OCI-LY1 (cell line): ENCODE data around the gene KCNK2.

Experiments used
- CTCF ChIP-seq: fragments of 200-600 bp; sonication (generic), shearing (Covaris generic); IDR thresholded peaks from 2 replicates; pipeline ENCODE4 v1.5.1; 2017; ENCODE audit warnings: mild to moderate bottlenecking, antibody characterized with exemption, low read length, moderate library complexity, mixed read lengths
- EZH2 ChIP-seq: fragments of 200-600 bp; sonication (generic), shearing (Covaris generic); IDR thresholded peaks from 2 replicates; pipeline ENCODE4 v1.8.0; 2017; ENCODE audit warnings: borderline replicate concordance, mixed run types, mild to moderate bottlenecking, antibody characterized with exemption, low read length, moderate library complexity, mixed read lengths

DNA sequence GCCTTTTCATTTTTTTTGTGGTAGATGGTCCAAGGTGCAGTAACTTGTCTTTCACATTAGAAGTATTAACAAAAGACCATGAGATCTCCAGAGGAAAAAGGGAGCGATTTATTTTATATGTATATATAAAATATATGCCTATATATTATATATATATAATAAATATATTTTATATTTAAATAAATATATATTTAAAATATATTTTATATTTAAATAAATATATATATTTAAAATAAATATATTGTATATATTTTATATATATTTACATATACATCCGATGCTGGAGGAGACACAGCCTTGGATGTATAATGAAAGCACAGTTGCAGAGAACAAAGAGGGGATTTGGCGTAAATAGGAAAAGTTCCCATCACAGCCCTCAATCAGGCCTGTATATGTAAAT is 182.1 kb downstream of the KCNK2 start:
- TF ChIP-seq CTCF (no peak), EZH2 (no peak)
